Measurements from ENCODE around the gene LASP1NB.

LASP1NB gene

DNA sequence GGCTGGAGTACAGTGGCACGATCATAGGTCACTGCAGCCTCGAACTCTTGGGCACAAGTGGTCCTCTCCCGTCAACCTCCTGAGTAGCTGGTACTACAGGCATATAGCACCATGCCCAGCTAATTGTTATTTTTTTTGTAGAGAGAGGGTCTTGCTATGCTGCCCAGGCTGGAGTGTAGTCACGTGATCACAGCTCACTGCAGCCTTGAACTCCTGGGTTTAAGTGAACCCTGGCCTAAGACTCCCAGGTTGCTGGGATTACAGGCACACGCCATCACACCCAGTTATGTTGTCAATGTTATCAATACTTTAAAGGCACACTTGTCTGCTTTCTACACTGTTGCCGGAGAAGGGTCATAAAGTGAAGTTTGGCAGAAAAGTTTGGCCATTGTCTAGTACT, 22.0 kb upstream of the LASP1NB start:
- Mint-ChIP-seq H3K4me1 (ENCODE audit: low read depth) (peaks cover 62% of the 10 kb centered on the region), H3K36me3 (ENCODE audit: low read depth) (peaks cover 48% of the 10 kb centered on the region), H3K27me3 (ENCODE audit: insufficient read depth) (peaks cover 7% of the 10 kb centered on the region), H3K27ac (0 out of 2 replicates have a peak overlapping the region, but pooled peaks have one; percentile 24), H3K9me3 (no peaks in the 10 kb centered on the region), H3K4me3 (no peak overlapping the region)
- TF ChIP-seq, protein P1, sequence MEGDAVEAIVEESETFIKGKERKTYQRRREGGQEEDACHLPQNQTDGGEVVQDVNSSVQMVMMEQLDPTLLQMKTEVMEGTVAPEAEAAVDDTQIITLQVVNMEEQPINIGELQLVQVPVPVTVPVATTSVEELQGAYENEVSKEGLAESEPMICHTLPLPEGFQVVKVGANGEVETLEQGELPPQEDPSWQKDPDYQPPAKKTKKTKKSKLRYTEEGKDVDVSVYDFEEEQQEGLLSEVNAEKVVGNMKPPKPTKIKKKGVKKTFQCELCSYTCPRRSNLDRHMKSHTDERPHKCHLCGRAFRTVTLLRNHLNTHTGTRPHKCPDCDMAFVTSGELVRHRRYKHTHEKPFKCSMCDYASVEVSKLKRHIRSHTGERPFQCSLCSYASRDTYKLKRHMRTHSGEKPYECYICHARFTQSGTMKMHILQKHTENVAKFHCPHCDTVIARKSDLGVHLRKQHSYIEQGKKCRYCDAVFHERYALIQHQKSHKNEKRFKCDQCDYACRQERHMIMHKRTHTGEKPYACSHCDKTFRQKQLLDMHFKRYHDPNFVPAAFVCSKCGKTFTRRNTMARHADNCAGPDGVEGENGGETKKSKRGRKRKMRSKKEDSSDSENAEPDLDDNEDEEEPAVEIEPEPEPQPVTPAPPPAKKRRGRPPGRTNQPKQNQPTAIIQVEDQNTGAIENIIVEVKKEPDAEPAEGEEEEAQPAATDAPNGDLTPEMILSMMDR (IDR thresholded peaks at IDR 0.05): no peak
- no peak for DNase-seq

DNA sequence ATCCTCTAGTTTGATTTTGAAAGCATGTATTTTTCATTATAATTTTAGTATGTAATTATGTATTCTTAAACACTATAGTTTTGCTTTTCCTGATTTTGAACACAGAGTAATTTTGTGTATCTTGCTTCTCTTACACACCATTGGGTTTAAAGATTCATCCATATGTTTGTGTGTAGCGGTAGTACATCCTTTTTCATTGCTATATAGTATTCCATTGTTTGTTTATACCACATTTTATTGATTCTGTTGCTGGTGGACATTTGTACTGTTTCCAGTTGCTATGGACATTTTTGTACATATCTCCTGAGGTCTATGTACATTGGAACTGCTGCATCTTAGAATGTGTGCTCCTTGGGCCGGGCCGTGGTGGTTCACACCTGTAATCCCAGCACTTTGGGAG, 20.5 kb upstream of the LASP1NB start:
- H3K27me3 Mint-ChIP-seq (ENCODE audit: insufficient read depth): no peaks in the 10 kb centered on the region; the same call in none of the 2 replicates
- TF ChIP-seq, protein P1 (IDR thresholded peaks at IDR 0.05): no peak
- H3K27ac Mint-ChIP-seq: peak overlapping the region; percentile 33; the same call in 1 of the 2 replicates
- DNase-seq: no peak
- no peak overlapping the region for H3K4me3 Mint-ChIP-seq
- no peaks in the 10 kb centered on the region for H3K9me3 Mint-ChIP-seq
- H3K36me3 Mint-ChIP-seq (ENCODE audit: low read depth): peaks cover 40% of the 10 kb centered on the region
- peaks cover 48% of the 10 kb centered on the region for H3K4me1 Mint-ChIP-seq (ENCODE audit: low read depth)

- no peaks in the 10 kb centered on the region for H3K9me3 Mint-ChIP-seq
- no peak overlapping the region for H3K4me3 Mint-ChIP-seq
These were observed 20.0 kb upstream of the LASP1NB start for GRCh38 chr17:38905375-38905774.

GRCh38 chr17:38906460-38907228, 18.8 kb upstream of the LASP1NB start:
- TF ChIP-seq, protein P1 (IDR thresholded peaks at IDR 0.05): no peak
- no peak for DNase-seq
- H3K4me1 Mint-ChIP-seq (ENCODE audit: low read depth): peaks cover 37% of the 10 kb centered on the region
- no peaks in the 10 kb centered on the region for H3K9me3 Mint-ChIP-seq
- peaks cover 44% of the 10 kb centered on the region for H3K36me3 Mint-ChIP-seq (ENCODE audit: low read depth)
- H3K27ac Mint-ChIP-seq: peak overlapping the region; percentile 52
- H3K27me3 Mint-ChIP-seq (ENCODE audit: insufficient read depth): peaks cover 4% of the 10 kb centered on the region
- no peak overlapping the region for H3K4me3 Mint-ChIP-seq

More at GRCh38 chr17:38905375-38905774, 20.0 kb upstream of the LASP1NB start:
- no peak for DNase-seq
- peaks cover 44% of the 10 kb centered on the region for H3K36me3 Mint-ChIP-seq (ENCODE audit: low read depth)
- peak overlapping the region; percentile 33 for H3K27ac Mint-ChIP-seq
- no peaks in the 10 kb centered on the region; the same call in none of the 2 replicates for H3K27me3 Mint-ChIP-seq (ENCODE audit: insufficient read depth)
- TF ChIP-seq, protein P1 (IDR thresholded peaks at IDR 0.05): no peak
- peaks cover 48% of the 10 kb centered on the region for H3K4me1 Mint-ChIP-seq (ENCODE audit: low read depth)

- no peak for DNase-seq
- TF ChIP-seq, protein P1 (IDR thresholded peaks at IDR 0.05): no peak
- H3K27me3 Mint-ChIP-seq (ENCODE audit: insufficient read depth): peaks cover 6% of the 10 kb centered on the region
- no peak overlapping the region for H3K27ac Mint-ChIP-seq
- H3K4me1 Mint-ChIP-seq (ENCODE audit: low read depth): peaks cover 38% of the 10 kb centered on the region
- peaks cover 40% of the 10 kb centered on the region for H3K36me3 Mint-ChIP-seq (ENCODE audit: low read depth)
- no peaks in the 10 kb centered on the region for H3K9me3 Mint-ChIP-seq
- H3K4me3 Mint-ChIP-seq: no peak overlapping the region
These were observed 17.3 kb upstream of the LASP1NB start for GRCh38 chr17:38907930-38908675.
